GM18951 (cell line): ENCODE data around the gene DPYSL3.

Experiments used
- POLR2A ChIP-seq: IDR thresholded peaks from 4 replicates; pipeline ENCODE4 v1.6.1; 2011; ENCODE audit warnings: mild to moderate bottlenecking; ENCODE audit not compliant: insufficient read length, insufficient read depth; ENCODE audit errors: extremely low read depth
- in situ Hi-C: fragments of 300-500 bp; cut with MboI; formaldehyde crosslinking; loops from one replicate; pipeline ENCODE4 v1.12.0; 2022; ENCODE audit warnings: low sequenced_read_pairs, mixed read lengths, inconsistent platforms; ENCODE audit not compliant: unreplicated experiment

Gene DPYSL3

GRCh38 chr5:147452165-147452811, 57.6 kb downstream of the DPYSL3 start:
- no peak for TF ChIP-seq POLR2A
- in situ Hi-C loops, result no loop called here

GRCh38 chr5:147451193-147451592, 58.7 kb downstream of the DPYSL3 start:
- in situ Hi-C loops, result no loop called here
- no peak for TF ChIP-seq POLR2A

GRCh38 chr5:147450606-147451005, 59.3 kb downstream of the DPYSL3 start:
- in situ Hi-C loops, result no loop called here
- no peak for TF ChIP-seq POLR2A

- in situ Hi-C loops, result no loop called here
- TF ChIP-seq POLR2A, result no peak
These were observed 61.1 kb downstream of the DPYSL3 start for GRCh38 chr5:147448766-147449165.

GRCh38 chr5:147446523-147446922, 63.3 kb downstream of the DPYSL3 start:
- in situ Hi-C loops, result no loop called here

GRCh38 chr5:147445917-147446316, 64.0 kb downstream of the DPYSL3 start:
- no peak for TF ChIP-seq POLR2A
- in situ Hi-C loops, result no loop called here

More at GRCh38 chr5:147446523-147446922, 63.3 kb downstream of the DPYSL3 start:
- TF ChIP-seq POLR2A, result no peak

DNA sequence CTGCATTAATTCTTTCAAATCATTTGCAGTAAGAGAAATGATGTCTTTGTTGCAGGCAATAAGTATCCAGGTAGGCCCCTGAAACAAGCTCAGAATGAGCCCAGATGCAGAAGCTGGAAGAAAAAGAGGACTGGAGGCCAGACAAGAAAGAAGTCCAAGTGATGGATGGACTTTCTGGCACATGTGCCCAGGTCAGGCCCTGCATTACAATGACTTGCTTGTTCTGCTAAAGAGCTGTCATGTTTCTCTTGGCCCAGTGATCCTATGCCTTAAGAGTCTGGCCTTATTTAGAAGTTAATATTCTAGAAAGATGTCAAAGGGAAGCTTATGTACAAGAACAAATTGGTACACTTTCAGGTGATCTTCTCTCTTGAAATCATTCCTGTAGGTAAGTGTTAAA, 64.8 kb downstream of the DPYSL3 start:
- TF ChIP-seq POLR2A, result no peak
- in situ Hi-C loops, result no loop called here

- no peak for TF ChIP-seq POLR2A
- in situ Hi-C loops, result no loop called here
These were observed 67.6 kb downstream of the DPYSL3 start for GRCh38 chr5:147442224-147442623.

GRCh38 chr5:147441191-147441695, 68.6 kb downstream of the DPYSL3 start:
- in situ Hi-C loops, result no loop called here
- no peak for TF ChIP-seq POLR2A

DNA sequence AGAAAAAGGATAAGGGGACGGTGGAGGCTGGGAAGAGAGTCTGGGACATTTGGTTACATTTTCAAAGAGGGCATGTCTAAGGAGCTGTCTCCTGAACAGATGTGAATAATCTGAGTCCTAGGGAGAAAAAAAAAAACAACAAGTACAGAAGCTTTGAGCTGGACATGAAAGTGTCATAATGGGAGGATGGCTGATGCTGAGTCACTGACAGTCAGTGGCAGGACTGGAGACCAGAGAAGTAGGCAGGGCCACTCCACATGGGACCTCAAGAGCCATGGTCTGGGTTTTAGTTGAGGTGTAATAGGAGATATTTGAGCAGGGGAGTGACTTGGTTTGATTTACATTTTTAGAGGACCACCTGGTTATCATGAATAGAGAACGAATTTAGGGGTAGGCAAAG, 70.6 kb downstream of the DPYSL3 start:
- in situ Hi-C loops, result no loop called here
- no peak for TF ChIP-seq POLR2A

GRCh38 chr5:147437161-147437596, 72.7 kb downstream of the DPYSL3 start:
- no peak for TF ChIP-seq POLR2A
- in situ Hi-C loops, result no loop called here

DNA sequence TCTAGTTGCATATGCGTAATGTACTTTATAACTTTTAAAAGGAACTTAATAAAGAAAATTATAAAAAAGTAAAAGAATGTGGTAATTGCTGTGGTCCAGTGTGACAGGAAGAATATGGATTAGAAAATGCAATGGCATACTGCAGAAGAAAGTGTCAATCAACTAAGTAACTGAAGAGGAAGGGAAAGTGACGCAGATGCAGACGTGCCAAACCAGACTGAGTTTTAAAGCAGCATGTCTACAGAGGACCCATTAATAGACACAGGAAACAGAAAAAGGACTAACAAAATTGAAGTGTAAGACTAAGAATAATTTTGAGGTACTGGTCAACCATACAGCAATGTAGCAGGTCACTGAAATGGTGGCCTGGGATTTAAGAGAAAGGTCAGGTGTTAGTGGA, 73.3 kb downstream of the DPYSL3 start:
- in situ Hi-C loops, result no loop called here
- no peak for TF ChIP-seq POLR2A

DNA sequence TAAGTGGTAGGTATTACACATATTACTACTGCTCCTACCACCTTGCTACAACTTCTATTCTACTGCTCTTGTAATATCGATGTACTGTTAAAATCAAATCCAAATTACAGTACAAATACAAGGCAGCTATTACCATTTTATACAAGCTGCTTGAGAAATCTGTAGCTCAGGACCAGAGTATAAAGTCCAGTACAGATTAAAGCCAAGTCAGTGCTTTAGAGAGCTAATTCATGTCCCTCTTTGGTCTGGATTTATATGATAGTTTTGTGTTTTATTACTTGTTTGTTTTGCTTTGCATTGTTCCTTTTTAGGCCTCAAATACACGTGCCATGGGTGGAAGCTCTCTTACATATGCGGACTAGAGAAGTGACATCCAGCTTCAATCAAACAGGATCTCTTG, 75.8 kb downstream of the DPYSL3 start:
- in situ Hi-C loops, result no loop called here
- no peak for TF ChIP-seq POLR2A

DNA sequence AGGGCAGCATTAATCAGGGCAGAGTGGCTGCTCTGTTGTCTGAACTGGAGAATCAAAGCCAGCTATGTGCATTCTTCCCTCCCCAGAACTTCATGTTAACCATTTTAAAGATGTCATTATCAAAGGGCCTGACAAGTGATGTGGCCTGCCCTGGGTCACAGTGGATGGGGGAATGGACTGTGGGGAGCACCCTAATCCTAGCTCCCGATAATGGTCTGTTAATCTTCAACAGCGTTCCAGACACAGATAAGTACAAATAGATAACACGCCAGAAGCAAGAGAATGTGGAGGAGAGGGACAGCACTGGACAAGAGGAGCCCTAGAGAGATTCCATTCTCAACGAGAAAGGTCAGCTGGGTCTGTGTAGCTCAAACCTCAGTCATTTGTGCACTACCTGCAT, 77.5 kb downstream of the DPYSL3 start:
- in situ Hi-C loops, result no loop called here
- TF ChIP-seq POLR2A, result no peak
